T47D (cell line): ENCODE data around the gene GPR35.

Source experiments
- DNase-seq, 2 experiments: peaks; one replicate each; pipeline versions ENCODE4 v3.0.0 to v3.0.0-alpha.2; 2011 to 2012; ENCODE audit warnings: low read depth in 1 of 2, low spot score in 1 of 2
- JUND ChIP-seq: IDR thresholded peaks from 2 replicates; pipeline ENCODE4 v1.6.1; 2012; ENCODE audit warnings: low read depth
- in situ Hi-C: cut with HindIII; loops from 2 replicates; pipeline ENCODE4 v1.10.0; 2016; ENCODE audit warnings: low sequenced_read_pairs, low pct_unique_long_range_greater_than_20kb

The GPR35 gene

DNA sequence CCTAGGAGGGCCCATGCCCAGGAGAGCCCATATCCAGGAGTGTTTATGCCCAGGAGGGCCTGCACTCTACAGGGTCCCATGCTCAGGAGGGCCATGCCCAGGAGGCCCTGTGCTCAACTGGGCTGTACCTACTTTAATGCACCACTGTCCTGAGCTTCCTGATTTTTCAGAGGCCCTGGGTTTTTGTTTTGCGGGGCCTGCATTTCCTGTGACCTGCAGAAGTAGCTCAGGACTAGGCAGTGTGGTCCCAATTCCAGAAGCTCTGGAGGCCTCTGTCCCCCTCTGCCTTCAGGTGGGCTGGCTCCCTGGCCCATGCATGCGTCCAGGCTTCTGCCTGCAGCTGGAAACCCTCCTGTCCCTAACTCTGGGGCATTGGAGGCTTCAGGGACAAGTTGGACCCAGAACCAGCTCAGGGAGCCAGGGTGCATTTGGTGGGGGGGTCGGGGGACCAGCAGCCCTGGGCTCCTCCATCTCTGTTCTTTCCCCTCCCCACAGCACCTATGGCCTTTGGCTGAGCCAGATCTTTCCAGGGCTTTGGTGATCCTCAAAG lies 10.8 kb downstream of the GPR35 start:
- no peak for DNase-seq
- TF ChIP-seq JUND: no peak
- in situ Hi-C loops: no loop called here

DNA sequence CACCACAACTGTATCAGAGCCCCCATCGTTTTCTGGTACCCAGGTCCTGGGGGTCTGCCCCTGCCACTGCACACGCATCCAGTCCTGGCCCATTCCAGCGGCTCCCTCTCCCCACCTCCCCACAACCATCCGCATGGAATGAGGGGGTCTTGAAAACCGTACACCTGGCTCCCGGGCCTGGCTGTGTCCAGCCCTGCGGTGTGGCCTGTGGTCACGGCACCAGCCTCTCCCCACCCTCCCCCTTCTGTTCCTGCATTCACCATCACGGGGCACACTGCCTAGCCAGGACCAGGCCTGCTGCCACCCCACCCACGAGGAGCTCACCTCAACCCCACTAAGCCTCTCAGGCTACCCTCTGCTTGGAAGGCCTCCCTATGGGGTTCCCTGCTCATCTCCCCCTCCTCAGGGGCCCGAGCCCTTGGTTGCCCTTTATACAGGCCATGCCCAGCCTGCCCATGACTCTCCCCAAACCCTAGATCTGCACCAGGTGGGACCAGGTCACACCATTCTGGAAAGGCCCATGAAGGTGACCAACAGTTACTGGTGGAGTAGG lies 11.4 kb downstream of the GPR35 start:
- no peak for TF ChIP-seq JUND
- no peak for DNase-seq
- in situ Hi-C loops: no loop called here

DNA sequence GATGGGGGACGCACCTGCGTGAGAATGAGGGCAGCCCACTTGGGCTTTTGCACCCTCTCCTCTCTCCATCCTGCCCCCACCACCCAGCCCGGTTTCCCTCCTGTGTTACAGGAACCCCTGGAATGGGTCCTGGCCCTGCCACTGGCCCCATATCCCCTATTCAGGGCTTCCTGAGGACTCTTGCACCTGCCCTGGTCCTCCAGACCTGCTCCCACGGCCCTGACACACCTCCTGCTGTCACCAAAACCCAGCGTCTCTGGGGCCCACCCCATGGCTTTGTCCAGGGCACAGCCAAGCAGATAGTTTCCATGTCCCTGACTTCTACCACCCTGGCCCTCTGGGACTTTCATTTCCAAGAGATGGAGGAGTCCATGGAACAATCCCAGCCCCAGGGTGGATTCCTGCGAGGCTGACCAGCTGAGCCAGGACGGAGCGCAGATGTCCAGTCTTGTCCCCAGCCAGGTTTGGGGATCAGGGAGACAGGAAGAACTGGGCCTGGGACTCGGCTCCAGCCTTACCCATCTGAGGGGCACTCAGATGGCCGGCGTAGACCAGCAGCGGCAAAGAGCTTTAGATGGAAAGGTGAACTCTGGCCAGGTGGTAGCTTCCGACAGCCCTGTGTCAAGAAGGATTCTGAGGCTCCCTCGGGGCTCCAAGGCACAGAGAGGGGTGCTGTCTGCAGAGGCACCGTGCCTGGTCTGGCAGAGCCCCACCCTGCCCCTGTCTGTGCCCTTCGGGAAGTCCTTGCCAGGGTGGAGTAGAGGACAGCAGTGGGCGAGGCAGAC lies 12.0 kb downstream of the GPR35 start:
- in situ Hi-C loops: no loop called here
- no peak for DNase-seq
- TF ChIP-seq JUND: no peak

DNA sequence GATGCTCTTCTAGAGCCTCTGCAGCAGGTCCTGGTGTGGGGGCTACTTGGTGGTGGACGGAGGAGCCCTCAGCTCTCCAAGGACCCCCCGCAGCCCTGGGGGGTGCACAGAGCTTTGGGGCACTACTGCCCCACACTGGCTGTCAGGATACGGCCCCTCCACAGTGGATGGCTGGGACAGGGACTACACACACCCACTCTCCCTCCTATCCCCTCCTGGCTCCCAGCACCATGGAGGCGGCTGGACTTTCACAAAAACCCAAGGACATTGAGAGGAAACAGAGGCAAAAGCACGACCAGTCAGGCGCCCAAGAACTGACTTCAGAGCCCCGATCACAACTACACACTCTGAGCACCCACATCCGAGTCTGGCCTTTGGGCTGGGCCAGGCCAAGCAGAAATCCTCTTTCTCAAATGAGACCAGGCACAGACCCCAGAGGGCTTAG lies 12.6 kb downstream of the GPR35 start:
- DNase-seq: no peak
- in situ Hi-C loops: no loop called here
- TF ChIP-seq JUND: no peak

DNA sequence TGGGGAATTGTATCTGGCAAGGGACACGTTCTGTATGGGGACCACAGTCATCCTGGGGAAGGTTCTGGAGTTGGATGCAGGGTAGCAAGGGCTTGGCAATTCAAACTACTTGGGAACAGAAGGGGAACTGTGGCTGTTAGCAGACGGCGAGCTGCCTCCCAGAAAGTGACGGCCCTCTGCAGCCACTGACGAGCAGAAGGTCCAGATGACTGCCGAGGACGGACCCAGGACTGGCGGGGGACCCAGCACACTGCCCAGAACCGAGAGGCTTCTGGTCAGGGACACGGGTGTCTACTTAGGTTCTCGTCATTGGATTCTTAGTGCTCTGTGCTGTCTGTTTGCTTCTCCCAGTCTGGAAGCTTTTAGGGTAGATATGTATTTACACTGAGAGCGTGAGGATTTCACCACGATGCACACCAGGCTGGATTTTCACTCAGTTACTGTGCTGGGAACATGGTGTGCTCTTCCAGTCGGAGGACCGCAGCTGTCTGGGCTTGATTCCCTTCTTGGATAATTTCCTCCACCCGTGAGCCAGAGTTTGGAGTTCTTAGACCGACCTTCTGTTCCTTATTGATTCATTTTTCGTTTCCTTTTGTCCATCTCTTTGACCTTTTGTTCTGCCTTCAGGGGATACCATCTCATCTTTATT lies 13.4 kb downstream of the GPR35 start:
- DNase-seq: no peak
- in situ Hi-C loops: no loop called here
- no peak for TF ChIP-seq JUND

DNA sequence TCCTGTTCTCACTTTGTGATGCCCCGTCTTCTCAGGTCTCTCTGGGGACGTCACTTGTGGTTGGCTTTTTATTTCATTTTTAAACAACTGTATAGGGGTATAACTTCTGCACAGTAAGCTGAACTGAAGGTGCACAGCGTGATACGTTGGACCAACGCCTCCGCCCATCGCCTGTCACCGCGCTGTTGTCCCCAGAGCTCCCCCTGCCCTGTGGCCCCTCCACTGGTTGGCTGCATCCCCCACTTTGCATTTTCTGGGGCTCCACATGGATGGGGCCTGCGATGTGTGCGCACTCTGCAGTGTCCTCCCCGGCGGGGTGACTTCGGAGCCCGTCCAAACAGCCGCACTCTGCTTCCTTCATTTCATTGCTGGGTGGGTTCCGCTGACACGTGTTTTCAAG lies 14.3 kb downstream of the GPR35 start:
- no peak for TF ChIP-seq JUND
- in situ Hi-C loops: no loop called here
- no peak for DNase-seq

DNA sequence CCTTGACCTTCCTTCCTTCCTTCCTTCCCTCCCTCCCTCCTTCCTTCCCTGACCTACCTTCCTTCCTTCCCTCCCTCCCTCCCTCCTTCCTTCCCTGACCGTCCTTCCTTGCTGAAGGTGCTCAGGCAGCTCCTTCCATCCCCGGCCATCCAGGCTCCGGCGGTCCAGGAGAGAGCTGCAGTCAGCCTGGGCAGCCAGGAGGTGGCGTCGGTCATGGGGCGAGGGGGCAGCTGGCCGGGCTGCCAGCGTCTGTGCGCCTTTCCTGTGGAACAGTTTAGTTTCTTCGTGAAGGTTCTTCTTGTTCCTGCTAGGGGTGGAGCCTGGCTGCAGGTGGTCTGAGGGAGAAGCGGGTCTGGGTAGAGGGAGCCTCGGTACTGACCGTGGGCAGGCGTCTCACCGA lies 15.7 kb downstream of the GPR35 start:
- in situ Hi-C loops: no loop called here
- DNase-seq: peak; percentile 73
- TF ChIP-seq JUND: no peak

DNA sequence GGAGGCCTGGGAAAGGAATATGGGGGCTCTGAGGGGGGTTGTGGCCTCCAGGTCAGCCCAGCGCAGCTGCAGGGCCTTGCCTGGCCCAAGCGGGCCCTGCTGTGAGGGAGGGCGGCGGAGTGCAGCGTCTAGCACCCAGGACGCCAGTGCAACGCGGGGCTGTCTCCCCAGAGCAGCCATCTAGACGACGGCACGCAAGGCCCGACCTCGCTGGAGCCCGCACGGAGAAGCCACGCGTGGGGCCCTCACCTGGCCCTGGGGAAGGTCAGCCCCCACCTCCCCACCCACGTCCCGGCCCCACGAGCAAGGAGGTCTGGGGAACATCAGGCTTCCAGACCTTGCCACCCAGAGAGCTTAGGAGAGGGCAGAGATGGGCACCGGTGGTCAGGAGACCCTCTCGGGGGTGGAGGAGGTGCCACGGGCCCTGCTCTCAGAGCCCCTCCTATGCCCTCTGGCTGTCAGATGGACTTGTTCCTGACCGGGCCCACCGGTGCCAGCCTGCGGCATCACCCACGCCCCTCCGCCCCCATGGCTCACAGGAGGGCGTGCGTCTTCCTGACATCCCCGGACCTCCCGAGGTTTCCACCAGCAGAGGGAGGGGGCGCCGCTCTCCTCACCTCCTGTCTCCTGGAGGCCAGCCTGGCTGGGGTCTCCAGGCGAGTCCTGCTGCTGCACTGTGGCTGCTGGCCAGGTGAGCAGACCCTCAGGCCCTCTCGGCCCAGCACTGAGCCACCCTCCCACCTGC lies 17.0 kb downstream of the GPR35 start:
- in situ Hi-C loops: no loop called here
- no peak for TF ChIP-seq JUND
- DNase-seq: no peak

DNA sequence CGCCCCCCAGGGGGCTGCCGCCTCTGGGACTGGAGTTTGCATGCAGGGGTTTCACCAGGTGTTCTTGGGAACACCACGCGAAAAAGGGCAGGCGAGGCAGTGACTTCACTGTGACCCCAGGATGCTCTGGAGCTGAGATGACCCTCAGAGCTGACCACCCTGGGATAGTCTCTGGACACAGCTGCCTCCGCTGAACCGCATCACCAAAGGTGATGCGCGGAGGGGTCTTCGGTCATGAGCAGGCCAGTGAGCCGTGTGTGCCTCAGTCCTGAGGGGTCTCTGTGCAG lies 17.5 kb downstream of the GPR35 start:
- TF ChIP-seq JUND: no peak
- in situ Hi-C loops: no loop called here

DNA sequence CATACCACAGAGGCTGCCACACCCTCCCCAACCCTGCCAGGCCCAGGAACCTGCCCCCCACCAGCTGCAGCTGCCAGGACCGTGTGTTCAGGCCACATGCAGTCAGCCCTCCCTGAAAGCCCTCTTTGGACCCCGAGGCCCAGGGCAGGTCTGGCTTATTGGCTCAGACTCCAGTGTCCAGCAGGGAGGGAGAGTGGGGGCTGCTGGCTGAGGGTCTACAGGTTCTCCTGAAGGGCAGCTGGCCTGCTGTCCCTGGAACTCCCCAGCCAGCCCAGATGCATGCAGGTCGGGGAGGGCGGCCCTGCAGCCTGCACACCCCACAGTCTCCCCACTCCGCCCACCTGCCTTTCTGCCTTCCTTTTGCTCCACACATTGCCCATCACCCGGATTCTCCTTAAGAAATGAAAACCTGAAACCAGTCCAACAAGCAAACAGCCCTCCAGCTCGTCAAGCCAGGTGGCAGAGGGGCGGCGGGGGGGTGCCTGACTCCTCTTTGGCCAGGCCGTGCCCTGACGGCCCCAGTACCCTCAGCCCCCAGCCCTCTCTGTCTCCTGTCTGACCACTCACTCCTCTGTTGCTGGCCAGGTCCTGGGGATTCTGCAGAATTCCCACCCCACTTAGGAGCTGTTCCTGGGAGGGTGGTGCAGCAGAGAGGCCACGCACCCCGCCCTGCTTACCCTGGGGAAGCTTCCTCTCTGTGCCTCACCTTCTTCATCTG lies 18.0 kb downstream of the GPR35 start:
- TF ChIP-seq JUND: no peak
- DNase-seq: no peak
- in situ Hi-C loops: no loop called here

More for the DNA sequence above, 17.5 kb downstream of the GPR35 start:
- DNase-seq: no peak

DNA sequence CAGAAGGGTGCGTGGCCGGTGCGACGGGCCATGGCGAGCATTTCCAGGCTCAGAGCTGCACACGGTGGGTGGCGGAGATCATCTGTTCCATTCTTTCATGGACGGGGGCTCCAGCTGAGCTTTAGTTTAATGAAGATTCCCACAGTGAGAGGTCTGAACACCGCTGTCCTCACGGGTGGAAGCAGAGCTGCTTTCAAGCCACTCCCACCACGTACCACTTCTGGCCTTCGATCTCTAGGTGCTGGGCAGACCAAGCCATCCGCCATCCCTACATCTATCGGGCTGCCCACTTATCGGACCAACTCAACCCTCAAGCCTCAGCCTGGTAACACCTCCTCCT lies 18.5 kb downstream of the GPR35 start:
- no peak for TF ChIP-seq JUND
- in situ Hi-C loops: no loop called here
- no peak for DNase-seq

DNA sequence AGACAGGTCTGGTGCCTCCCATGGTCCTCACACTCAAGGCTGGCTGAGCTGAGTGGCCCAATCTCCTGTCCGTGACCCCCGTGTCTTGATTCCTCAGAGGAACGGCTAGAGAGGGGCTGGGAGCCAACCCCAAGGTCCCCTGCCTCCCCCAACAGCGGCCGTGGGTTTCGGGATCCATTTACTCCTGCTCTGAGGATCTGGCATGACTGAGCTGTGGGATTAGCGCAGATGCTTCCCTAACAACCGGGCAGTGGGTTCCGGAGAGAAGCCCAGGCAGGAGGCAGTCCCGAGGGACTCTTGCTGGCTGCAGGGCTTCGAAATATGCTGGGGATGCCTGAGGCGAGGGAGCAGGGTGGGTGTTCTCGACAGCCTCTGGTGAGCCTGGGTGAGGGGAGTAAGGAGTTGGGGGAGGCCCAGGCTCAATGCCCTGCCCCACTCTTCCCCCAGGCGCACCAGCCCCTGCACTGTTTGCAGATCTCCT lies 18.9 kb downstream of the GPR35 start:
- in situ Hi-C loops: no loop called here
- no peak for TF ChIP-seq JUND
- no peak for DNase-seq
